HEK293 (cell line): ENCODE data around the gene PTPRK.

Experiments used
- CTCF ChIA-PET: fragments of 350-600 bp; formaldehyde crosslinking; extraction: SDS; loops from one replicate; lab custom pipeline; 2021; ENCODE audit warnings: antibody characterized with exemption; lab: Yijun Ruan, JAX
- POLR2A ChIA-PET: fragments of 300-600 bp; formaldehyde crosslinking; extraction: SDS; loops from one replicate; lab custom pipeline; 2020; ENCODE audit warnings: antibody characterized with exemption, inconsistent platforms; lab: Yijun Ruan, JAX
- H3K27ac ChIP-seq: fragments of 200-500 bp; sonication (Bioruptor generic); 2 replicates; pipeline ENCODE4 v1.5.1; 2014; ENCODE audit warnings: low read depth, low read length, control low read depth, inconsistent platforms; ENCODE audit errors: extremely low read depth
- H3K36me3 ChIP-seq, 2 experiments: fragments of 200-500 bp in 1 of 2; sonication (Bioruptor generic) in 1 of 2; 1 replicate in 1 of 2; 2 replicates in 1 of 2; pipeline ENCODE4 v1.5.1; 2014 to 2017; ENCODE audit warnings: inconsistent platforms in 2 of 2, low read length in 2 of 2; ENCODE audit not compliant: control insufficient read depth in 2 of 2, insufficient read depth in 1 of 2
- H3K4me1 ChIP-seq: fragments of 200-500 bp; sonication (Bioruptor generic); 2 replicates; pipeline ENCODE4 v1.5.1; 2014; ENCODE audit warnings: mild to moderate bottlenecking, low read length, inconsistent platforms; ENCODE audit not compliant: control insufficient read depth, insufficient read depth
- H3K4me3 ChIP-seq: 2 replicates; pipeline ENCODE4 v1.5.1; 2011; ENCODE audit warnings: low read depth, mild to moderate bottlenecking, control low read depth, low read length, moderate library complexity
- H3K9me3 ChIP-seq: fragments of 200-500 bp; sonication (Bioruptor generic); 2 replicates; pipeline ENCODE4 v1.5.1; 2014; ENCODE audit warnings: low read depth, low read length, inconsistent platforms; ENCODE audit not compliant: control insufficient read depth, insufficient read depth
- HIC1 ChIP-seq: fragments of 450-650 bp; formaldehyde crosslinking; IDR thresholded peaks from 2 replicates; pipeline ENCODE4 v1.5.1; 2016; ENCODE audit warnings: missing biosample characterization, missing genetic modification characterization
- MYNN ChIP-seq: fragments of 450-650 bp; formaldehyde crosslinking; IDR thresholded peaks from 2 replicates; pipeline ENCODE4 v1.5.1; 2016; ENCODE audit warnings: missing biosample characterization, missing genetic modification characterization, borderline replicate concordance
- TRIM28 ChIP-seq: IDR thresholded peaks from 2 replicates; pipeline ENCODE4 v1.6.1; 2011; ENCODE audit warnings: low read length, control low read depth, borderline replicate concordance
- YY1 ChIP-seq: fragments of 450-650 bp; formaldehyde crosslinking; IDR thresholded peaks from 2 replicates; pipeline ENCODE4 v1.5.1; 2018; ENCODE audit warnings: missing biosample characterization, missing genetic modification characterization
- YY2 ChIP-seq: fragments of 450-650 bp; formaldehyde crosslinking; IDR thresholded peaks from 2 replicates; pipeline ENCODE4 v1.5.1; 2016; ENCODE audit warnings: missing biosample characterization, missing genetic modification characterization
- ZNF121 ChIP-seq: fragments of 450-650 bp; formaldehyde crosslinking; IDR thresholded peaks from 2 replicates; pipeline ENCODE4 v1.5.1; 2016; ENCODE audit warnings: missing biosample characterization, missing genetic modification characterization
- ZNF148 ChIP-seq: fragments of 450-650 bp; formaldehyde crosslinking; IDR thresholded peaks from 2 replicates; pipeline ENCODE4 v1.5.0; 2017; ENCODE audit warnings: missing biosample characterization, missing genetic modification characterization, borderline replicate concordance
- ZNF184 ChIP-seq: fragments of 450-650 bp; IDR thresholded peaks from 2 replicates; pipeline ENCODE4 v1.5.1; 2018; ENCODE audit warnings: missing biosample characterization, mild to moderate bottlenecking, missing genetic modification characterization
- ZNF23 ChIP-seq: fragments of 450-650 bp; formaldehyde crosslinking; IDR thresholded peaks from 2 replicates; pipeline ENCODE4 v1.5.1; 2016; ENCODE audit warnings: missing biosample characterization, missing genetic modification characterization, borderline replicate concordance
- ZNF26 ChIP-seq: fragments of 450-650 bp; formaldehyde crosslinking; IDR thresholded peaks from 2 replicates; pipeline ENCODE4 v1.5.1; 2016; ENCODE audit warnings: missing biosample characterization, missing genetic modification characterization
- ZNF366 ChIP-seq: fragments of 450-650 bp; formaldehyde crosslinking; conservative IDR thresholded peaks from 2 replicates; pipeline ENCODE4 v1.5.1; 2016; ENCODE audit warnings: missing biosample characterization, missing genetic modification characterization
- ZNF518A ChIP-seq: fragments of 450-650 bp; formaldehyde crosslinking; conservative IDR thresholded peaks from 2 replicates; pipeline ENCODE4 v1.5.1; 2016; ENCODE audit warnings: low read depth, missing biosample characterization, missing genetic modification characterization
- ZNF624 ChIP-seq: fragments of 450-650 bp; formaldehyde crosslinking; IDR thresholded peaks from 2 replicates; pipeline ENCODE4 v1.5.1; 2017; ENCODE audit warnings: missing biosample characterization, missing genetic modification characterization
- ZNF645 ChIP-seq: fragments of 450-650 bp; formaldehyde crosslinking; IDR thresholded peaks from 2 replicates; pipeline ENCODE4; 2016; ENCODE audit warnings: missing biosample characterization, missing genetic modification characterization
- ZNF664 ChIP-seq: fragments of 450-650 bp; formaldehyde crosslinking; IDR thresholded peaks from 2 replicates; pipeline ENCODE4 v1.5.1; 2016; ENCODE audit warnings: missing biosample characterization, missing genetic modification characterization
- ZSCAN16 ChIP-seq: fragments of 450-650 bp; formaldehyde crosslinking; IDR thresholded peaks from 2 replicates; pipeline ENCODE4 v1.5.1; 2016; ENCODE audit warnings: missing biosample characterization, missing genetic modification characterization
- ZSCAN23 ChIP-seq: fragments of 450-650 bp; formaldehyde crosslinking; IDR thresholded peaks from 2 replicates; pipeline ENCODE4 v1.5.1; 2016; ENCODE audit warnings: missing biosample characterization, missing genetic modification characterization

PTPRK gene

GRCh38 chr6:128238225-128238624 is 282.2 kb downstream of the PTPRK start:
- CTCF ChIA-PET, result interaction anchor here (0.9 kb wide), 1 partner anchor 27 kb away, joined by 3 read pairs; no protein-coding TSS in a partner anchor
- no peak for TF ChIP-seq ZNF148 (tag by site-specific recombination)
- H3K4me3 ChIP-seq, result no peak overlapping the region
- H3K27ac ChIP-seq, result no peak overlapping the region
- POLR2A ChIA-PET, result no interaction called here
- peaks cover 0 to 3% of the 10 kb centered on the region in 2 experiments; a peak in 1 of 3 replicates for H3K36me3 ChIP-seq
- H3K9me3 ChIP-seq, result no peaks in the 10 kb centered on the region
- no peaks in the 10 kb centered on the region for H3K4me1 ChIP-seq

- ChIA-PET CTCF (no interaction called here), POLR2A (interaction anchor here (0.6 to 0.7 kb wide), 2 partner anchors 9 to 142 kb away, joined by 3 to 7 read pairs; no protein-coding TSS in a partner anchor)
- H3K4me3 ChIP-seq, result no peak overlapping the region
- no peak overlapping the region for H3K27ac ChIP-seq
- H3K36me3 ChIP-seq, result no peaks in the 10 kb centered on the region
- no peaks in the 10 kb centered on the region for H3K9me3 ChIP-seq
- H3K4me1 ChIP-seq, result no peaks in the 10 kb centered on the region
- TF ChIP-seq ZNF26 (tag by site-specific recombination) (no peak), ZSCAN16 (tag by site-specific recombination) (no peak), ZSCAN23 (tag by site-specific recombination) (no peak), ZNF624 (tag by site-specific recombination) (no peak), ZNF23 (tag by site-specific recombination) (no peak), ZNF518A (no peak), ZNF366 (tag by site-specific recombination) (no peak), MYNN (tag by site-specific recombination) (no peak), YY2 (tag by site-specific recombination) (no peak), ZNF184 (tag by site-specific recombination) (no peak), YY1 (tag by site-specific recombination) (no peak)
Observed at GRCh38 chr6:128235556-128235955, 284.8 kb downstream of the PTPRK start.

GRCh38 chr6:128233531-128233930 is 286.9 kb downstream of the PTPRK start:
- Histone ChIP-seq H3K4me1 (no peaks in the 10 kb centered on the region), H3K9me3 (no peaks in the 10 kb centered on the region), H3K36me3 (no peaks in the 10 kb centered on the region), H3K27ac (no peak overlapping the region), H3K4me3 (no peak overlapping the region)
- ChIA-PET CTCF (interaction anchor here (0.6 kb wide), 1 partner anchor 575 kb away, joined by 3 read pairs; no protein-coding TSS in a partner anchor), POLR2A (no interaction called here)
- no peak for TF ChIP-seq HIC1 (tag by site-specific recombination)
- TF ChIP-seq ZNF645 (tag by site-specific recombination), result no peak
- TF ChIP-seq ZNF664 (tag by site-specific recombination), result no peak
- TF ChIP-seq ZNF121 (tag by site-specific recombination), result no peak
- no peak for TF ChIP-seq TRIM28
- TF ChIP-seq, all 188 proteins: peak for 0
